Body of pancreas (tissue), 4 donors: ENCODE measurements around the gene KIF13A. TPM values are rescaled to one million over a fixed set of nuclear protein-coding genes. Genes with fewer than 3 reads are reported as not detected.
"Not testable (repeated sequence)": the region's sequence is repeated elsewhere in the genome, so short reads cannot be mapped to it uniquely, and the experiment has no call there.

Source experiments
- ATAC-seq: fragments of 150-250 bp; one replicate; pipeline ENCODE4 v1.9.1; 2016
- DNase-seq, 4 donors: peaks; one replicate each; pipeline ENCODE4 v3.0.0-alpha.2; 2019
- H3K27ac ChIP-seq, 4 donors: fragments of 200-600 bp; sonication (generic); 1 replicate in 3 of 4; 2 replicates in 1 of 4; pipeline versions ENCODE4 v1.5.1 to v1.6.1; 2016 to 2019; ENCODE audit warnings: mild to moderate bottlenecking in 1 of 4, mixed read lengths in 1 of 4, moderate library complexity in 1 of 4
- H3K27me3 ChIP-seq, 2 donors: fragments of 200-600 bp; sonication (generic); one replicate each; pipeline ENCODE4 v1.6.0; 2016; ENCODE audit warnings: mild to moderate bottlenecking in 1 of 2
- H3K36me3 ChIP-seq, 2 donors: fragments of 200-600 bp; sonication (generic); replicated peaks in 1 of 2; 2 replicates each; pipeline ENCODE4 v1.5.1; 2016; ENCODE audit warnings: low read depth in 2 of 2; ENCODE audit not compliant: insufficient read depth in 1 of 2
- H3K4me1 ChIP-seq: fragments of 200-600 bp; sonication (generic); one replicate; pipeline ENCODE4 v1.6.0; 2016
- H3K4me3 ChIP-seq, 2 donors: fragments of 200-600 bp; sonication (generic); 1 replicate in 1 of 2; 2 replicates in 1 of 2; pipeline ENCODE4 v1.5.1; 2016 to 2019
- H3K9me3 ChIP-seq, 3 donors: fragments of 200-600 bp; sonication (generic); 1 replicate in 2 of 3; 2 replicates in 1 of 3; pipeline ENCODE4 v1.5.1; 2016
- CTCF ChIP-seq, 7 experiments: fragments of 450-650 bp in 4 of 7; fragments of 200-600 bp in 3 of 7; sonication (generic) in 3 of 7; IDR thresholded peaks; one replicate each; pipeline ENCODE4 v1.5.1; 2016 to 2019; ENCODE audit warnings: antibody characterized with exemption in 7 of 7
- POLR2A ChIP-seq, 3 donors: fragments of 450-650 bp; IDR thresholded peaks; one replicate each; pipeline ENCODE4 v1.6.1; 2016; ENCODE audit warnings: antibody characterized with exemption in 3 of 3, mild to moderate bottlenecking in 2 of 3
- WGBS, 2 donors: methylation state at CpG; one replicate each; pipeline ENCODE4 v1.1.5; 2017; 5-methylcytosine and 5-hydroxymethylcytosine counted together
- intact Hi-C: fragments of 100-400 bp; cut with DNase I; formaldehyde crosslinking; loops from one replicate; pipeline ENCODE4 v1.15.1; 2023
- total RNA-seq, 2 donors: library from RNA; depleted of rRNA; stranded (reverse); fragments of >200 nt; gene quantifications; one replicate each; pipeline ENCODE4 v1.1.0, GENCODE V29; 2016

Gene KIF13A
- total RNA-seq, 2 donors from 2014 or later: 13.2 to 17.1 TPM

DNA sequence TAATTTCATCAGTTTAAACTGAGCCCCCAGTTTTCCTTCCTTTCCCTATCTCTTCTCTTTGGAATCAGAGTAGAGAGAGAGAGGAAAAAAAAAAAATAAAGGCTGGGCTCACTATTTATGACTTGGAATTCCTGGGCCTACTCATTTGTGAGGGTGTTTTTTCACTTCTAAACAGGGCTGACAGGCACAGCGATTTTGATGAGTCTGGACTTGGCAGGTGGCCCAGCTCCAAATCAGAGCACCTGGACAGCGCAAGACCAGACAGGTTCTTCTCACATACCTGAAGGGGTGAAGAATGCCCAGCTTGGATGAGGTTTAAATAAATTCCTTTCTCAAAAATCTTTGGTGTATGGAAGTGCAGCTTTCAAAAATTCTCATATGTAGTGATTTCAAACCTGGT, 122.2 kb downstream of the KIF13A start:
- H3K27me3 ChIP-seq: no peaks in the 10 kb centered on the region
- peaks cover 32% of the 10 kb centered on the region for H3K4me1 ChIP-seq
- peak overlapping the region in 2 of 4 donors; percentile 19 to 31 for H3K27ac ChIP-seq
- H3K9me3 ChIP-seq: no peaks in the 10 kb centered on the region
- DNase-seq (peak; percentile 18 to 39 (median 24)), ATAC-seq (no peak)
- TF ChIP-seq POLR2A (IDR thresholded peaks at IDR 0.05) (no peak), CTCF (IDR thresholded peaks at IDR 0.05) (no peak)
- intact Hi-C loops: no loop called here
- H3K36me3 ChIP-seq: no peaks in the 10 kb centered on the region
- H3K4me3 ChIP-seq: no peak overlapping the region
- 33 to 36% methylated on average over 2 of the region's 2 CpGs for WGBS, 2 donors

DNA sequence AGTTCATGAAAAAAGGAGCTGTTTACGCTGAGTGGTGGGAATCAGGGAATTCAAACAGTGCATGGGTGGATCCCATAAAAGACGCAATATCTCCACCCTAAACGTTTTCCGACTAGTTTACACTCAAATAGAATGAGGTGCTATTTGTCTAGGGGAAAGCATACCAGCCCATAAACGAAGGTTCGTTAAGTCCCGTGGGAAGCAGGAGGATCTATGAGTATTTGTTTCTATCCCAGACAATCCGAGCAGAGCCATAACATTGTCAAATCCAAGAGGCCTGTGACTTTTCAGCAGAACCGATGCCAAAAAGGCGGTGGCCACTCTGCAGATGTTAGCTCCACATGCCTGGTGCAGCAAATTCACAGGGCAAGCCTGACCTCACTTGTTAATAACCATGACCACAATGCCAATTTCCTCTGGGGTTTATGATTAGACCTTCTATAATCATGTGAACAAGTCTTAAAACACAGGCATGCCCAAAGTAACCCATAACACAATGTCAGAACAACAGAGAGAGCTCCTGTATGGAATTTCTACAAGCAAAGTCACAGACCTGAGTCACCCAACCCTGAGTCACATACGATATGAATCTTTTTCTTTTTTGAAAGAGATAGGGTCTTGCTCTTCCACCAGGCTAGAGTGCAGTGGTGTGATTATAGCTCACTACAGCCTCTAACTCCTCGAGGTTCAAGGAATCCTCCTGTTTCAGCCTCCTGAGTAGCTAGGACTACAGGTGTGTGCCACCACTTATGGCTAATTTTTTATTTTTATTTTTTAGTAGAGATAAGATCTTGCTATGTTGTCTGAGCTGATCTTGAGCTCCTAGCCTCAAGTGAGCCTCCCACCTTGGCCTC, 123.3 kb downstream of the KIF13A start:
- Histone ChIP-seq H3K4me1 (peaks cover 32% of the 10 kb centered on the region), H3K27me3 (no peaks in the 10 kb centered on the region), H3K9me3 (no peaks in the 10 kb centered on the region), H3K4me3 (no peak overlapping the region), H3K27ac (peak overlapping the region in 1 of 4 donors; percentile 31), H3K36me3 (no peaks in the 10 kb centered on the region)
- TF ChIP-seq POLR2A (IDR thresholded peaks at IDR 0.05) (no peak), CTCF (IDR thresholded peaks at IDR 0.05) (no peak)
- WGBS, 2 donors: 81 to 86% methylated on average over 12 of the region's 12 CpGs
- no peak for ATAC-seq
- intact Hi-C loops: no loop called here
- no peak for DNase-seq

DNA sequence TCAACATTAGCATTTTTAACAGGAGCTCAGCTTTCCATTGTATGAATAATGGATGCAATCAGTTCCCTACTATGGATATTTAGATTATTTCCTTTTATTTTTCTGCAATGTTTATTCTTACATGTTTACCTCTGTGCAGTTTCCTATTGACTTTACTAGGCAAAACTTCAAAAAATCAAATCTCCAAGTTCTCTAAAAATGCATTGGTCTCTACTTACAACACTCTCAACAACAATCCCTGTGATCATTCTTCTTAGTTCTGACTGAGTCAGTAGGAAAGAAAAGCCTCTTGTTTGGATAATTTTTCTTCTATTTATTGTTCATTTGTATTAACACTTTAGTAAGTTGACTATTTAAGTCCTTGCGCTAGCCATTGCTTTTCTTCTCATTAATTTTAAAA, 126.1 kb downstream of the KIF13A start:
- WGBS, 2 donors: 100% methylated on average over 1 of the region's 1 CpG
- Histone ChIP-seq H3K4me1 (peaks cover 13% of the 10 kb centered on the region), H3K36me3 (no peaks in the 10 kb centered on the region), H3K27ac (no peak overlapping the region), H3K27me3 (no peaks in the 10 kb centered on the region), H3K4me3 (no peak overlapping the region), H3K9me3 (no peaks in the 10 kb centered on the region)
- no peak for DNase-seq
- TF ChIP-seq POLR2A (IDR thresholded peaks at IDR 0.05) (no peak), CTCF (IDR thresholded peaks at IDR 0.05) (no peak)
- ATAC-seq: no peak
- intact Hi-C loops: no loop called here

- no peak overlapping the region for H3K27ac ChIP-seq
- H3K9me3 ChIP-seq: no peaks in the 10 kb centered on the region
- H3K4me1 ChIP-seq: peaks cover 4% of the 10 kb centered on the region
- ATAC-seq (no peak), DNase-seq (no peak)
- no peaks in the 10 kb centered on the region for H3K27me3 ChIP-seq
- H3K4me3 ChIP-seq: no peak overlapping the region
- 92 to 95% methylated on average over 4 of the region's 4 CpGs for WGBS, 2 donors
- intact Hi-C loops: no loop called here
- no peak for TF ChIP-seq CTCF (IDR thresholded peaks at IDR 0.05)
- H3K36me3 ChIP-seq: no peaks in the 10 kb centered on the region
Observed at GRCh38 chr6:17859846-17860245, 127.6 kb downstream of the KIF13A start.

- H3K4me3 ChIP-seq: no peak overlapping the region
- TF ChIP-seq POLR2A (IDR thresholded peaks at IDR 0.05) (no peak), CTCF (IDR thresholded peaks at IDR 0.05) (no peak)
- H3K9me3 ChIP-seq: no peaks in the 10 kb centered on the region
- no peak overlapping the region for H3K27ac ChIP-seq
- H3K27me3 ChIP-seq: no peaks in the 10 kb centered on the region
- no peaks in the 10 kb centered on the region for H3K4me1 ChIP-seq
- no peaks in the 10 kb centered on the region for H3K36me3 ChIP-seq
- DNase-seq (no peak), ATAC-seq (no peak)
- intact Hi-C loops: no loop called here
Observed at GRCh38 chr6:17858584-17858983, 128.9 kb downstream of the KIF13A start.

- intact Hi-C loops, ATAC-seq, H3K9me3 ChIP-seq, H3K4me1 ChIP-seq, H3K27me3 ChIP-seq, H3K27ac ChIP-seq, H3K36me3 ChIP-seq, H3K4me3 ChIP-seq, DNase-seq: not testable (repeated sequence)
- WGBS, 2 donors: 83 to 88% methylated on average over 7 of the region's 7 CpGs
Observed at GRCh38 chr6:17857188-17857587, 130.2 kb downstream of the KIF13A start.
